ENCODE measurements around the gene GKN2. TPM values are rescaled to one million over a fixed set of nuclear protein-coding genes. Genes with fewer than 3 reads are reported as not detected.

The GKN2 gene
- total RNA-seq, 3 donors from 2014 or later, result not detected

- no peak overlapping the region for H3K4me3 ChIP-seq
- TF ChIP-seq CTCF (IDR thresholded peaks at IDR 0.05), result no peak
- no peaks in the 10 kb centered on the region for H3K4me1 ChIP-seq (ENCODE audit: low read depth)
- intact Hi-C loops (cut with DNase I, micrococcal nuclease), result no loop called here
- DNase-seq (no peak), ATAC-seq (no peak)
- H3K9me3 ChIP-seq, result no peaks in the 10 kb centered on the region
- no peaks in the 10 kb centered on the region for H3K36me3 ChIP-seq (ENCODE audit: low read depth)
Observed at GRCh38 chr2:68977453-68977852, 24.8 kb upstream of the GKN2 start.

GRCh38 chr2:68975844-68976243 lies 23.2 kb upstream of the GKN2 start:
- intact Hi-C loops (cut with DNase I, micrococcal nuclease), result no loop called here
- TF ChIP-seq CTCF (IDR thresholded peaks at IDR 0.05), result no peak
- ATAC-seq, result no peak
- Histone ChIP-seq H3K9me3 (no peaks in the 10 kb centered on the region), H3K4me3 (no peak overlapping the region), H3K36me3 (ENCODE audit: low read depth) (no peaks in the 10 kb centered on the region), H3K4me1 (ENCODE audit: low read depth) (no peaks in the 10 kb centered on the region)
- DNase-seq, result no peak

- DNase-seq (no peak), ATAC-seq (no peak)
- Histone ChIP-seq H3K9me3 (no peaks in the 10 kb centered on the region), H3K4me1 (ENCODE audit: low read depth) (no peaks in the 10 kb centered on the region), H3K36me3 (ENCODE audit: low read depth) (no peaks in the 10 kb centered on the region), H3K4me3 (no peak overlapping the region)
- no peak for TF ChIP-seq CTCF (IDR thresholded peaks at IDR 0.05)
- intact Hi-C loops (cut with DNase I, micrococcal nuclease), result no loop called here
Observed at GRCh38 chr2:68974946-68975665, 22.4 kb upstream of the GKN2 start.

GRCh38 chr2:68974251-68974650 lies 21.6 kb upstream of the GKN2 start, which contains the start of gene GKN1:
TSS of gene GKN1 (plus strand) at chr2:68974636. CDS start at chr2:68974678, 42 bp downstream.
- H3K4me3 ChIP-seq, result no peak within 1 kb of the TSS
- ATAC-seq, result no peak
- no peaks in the 10 kb centered on the region for H3K9me3 ChIP-seq
- no peaks in the 10 kb centered on the region for H3K4me1 ChIP-seq (ENCODE audit: low read depth)
- intact Hi-C loops (cut with DNase I, micrococcal nuclease), result no loop called here
- TF ChIP-seq CTCF (IDR thresholded peaks at IDR 0.05), result no peak
- no peak for DNase-seq
- H3K36me3 ChIP-seq (ENCODE audit: low read depth), result no peaks in the 10 kb centered on the region

DNA sequence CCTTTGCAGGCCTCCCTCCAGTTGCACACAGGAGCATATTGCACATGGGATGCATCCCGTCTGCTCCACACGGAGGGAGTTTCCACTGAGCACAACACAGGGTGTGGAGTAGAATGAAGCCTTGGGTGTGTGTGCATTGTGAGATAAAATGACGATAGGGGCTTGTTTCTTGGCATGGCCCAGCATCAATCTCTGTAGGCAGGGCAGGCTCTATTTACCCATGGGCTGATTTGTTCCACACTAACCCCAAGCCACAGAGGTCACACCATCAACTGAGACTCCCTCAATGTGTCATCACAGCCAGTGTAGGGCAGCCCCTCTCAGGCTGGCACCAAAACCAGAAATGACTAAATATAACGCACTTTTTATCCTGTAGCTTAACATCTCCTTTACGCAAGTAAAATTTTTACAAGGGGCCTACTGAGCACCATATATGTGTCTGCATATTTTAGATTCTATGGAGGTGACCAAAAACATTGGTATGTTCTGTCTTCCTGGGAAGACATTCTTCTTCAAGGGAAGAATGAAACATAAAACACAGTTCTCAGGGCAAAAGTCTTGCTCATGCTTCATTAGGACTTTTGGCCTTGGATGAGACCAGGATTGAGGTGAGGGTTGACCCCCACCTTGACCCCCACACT lies 19.0 kb upstream of the GKN2 start:
- peak; percentile 48 for ATAC-seq
- intact Hi-C loops (cut with DNase I, micrococcal nuclease), result no loop called here

More for the DNA sequence above, 19.0 kb upstream of the GKN2 start:
- Histone ChIP-seq H3K36me3 (ENCODE audit: low read depth) (no peaks in the 10 kb centered on the region), H3K4me3 (no peak overlapping the region), H3K4me1 (ENCODE audit: low read depth) (no peaks in the 10 kb centered on the region), H3K9me3 (no peaks in the 10 kb centered on the region)
- TF ChIP-seq CTCF (IDR thresholded peaks at IDR 0.05), result no peak
- peak in 1 of 3 donors; percentile 6 for DNase-seq

All from mucosa of descending colon (tissue), 3 donors.